SK-N-SH treated with all-trans-retinoic acid at 6 μM for 48 hours (cell line): ENCODE results near the gene DTWD2.

ENCODE experiments used
- ATAC-seq: fragments of 200-7000 bp; cut with Tn5 transposase; 3 replicates; pipeline ENCODE4 v1.9.1; 2020; ENCODE audit warnings: mild to moderate bottlenecking, moderate library complexity
- ARNTL ChIP-seq: fragments of 450-650 bp; formaldehyde crosslinking; IDR thresholded peaks from 2 replicates; pipeline ENCODE4 v1.5.0; 2020; ENCODE audit warnings: low read depth, mild to moderate bottlenecking, moderate library complexity, borderline replicate concordance
- BACH2 ChIP-seq: fragments of 250-450 bp; sonication (Bioruptor Pico); IDR thresholded peaks from 2 replicates; pipeline ENCODE4 v1.9.0; 2021; ENCODE audit warnings: mild to moderate bottlenecking, borderline replicate concordance
- CSDC2 ChIP-seq: fragments of 250-450 bp; sonication (Bioruptor Pico); IDR thresholded peaks from 2 replicates; pipeline ENCODE4 v1.5.0; 2020; ENCODE audit warnings: mild to moderate bottlenecking, moderate library complexity
- CSRNP3 ChIP-seq: fragments of 250-450 bp; sonication (Bioruptor Pico); IDR thresholded peaks from 2 replicates; pipeline ENCODE4 v1.5.1; 2021; ENCODE audit warnings: mild to moderate bottlenecking, moderate library complexity
- ESRRG ChIP-seq: fragments of 250-450 bp; sonication (Bioruptor Pico); IDR thresholded peaks from 2 replicates; pipeline ENCODE4 v1.6.1; 2021; ENCODE audit warnings: mild to moderate bottlenecking
- GLIS3 ChIP-seq: fragments of 250-450 bp; sonication (Bioruptor Pico); IDR thresholded peaks from 2 replicates; pipeline ENCODE4 v1.5.0; 2020; ENCODE audit warnings: mild to moderate bottlenecking, moderate library complexity
- ISL1 ChIP-seq: fragments of 250-450 bp; sonication (Bioruptor Pico); IDR thresholded peaks from 2 replicates; pipeline ENCODE4 v2.1.2; 2022; ENCODE audit warnings: mild to moderate bottlenecking, moderate library complexity
- OSR1 ChIP-seq: fragments of 250-450 bp; sonication (Bioruptor Pico); IDR thresholded peaks from 2 replicates; pipeline ENCODE4 v1.8.0; 2022; ENCODE audit warnings: moderate library complexity, mild to moderate bottlenecking, inconsistent platforms
- PATZ1 ChIP-seq: fragments of 250-450 bp; sonication (Bioruptor Pico); IDR thresholded peaks from 2 replicates; pipeline ENCODE4 v1.8.0; 2020; ENCODE audit warnings: mild to moderate bottlenecking, moderate library complexity, borderline replicate concordance
- POU6F1 ChIP-seq: fragments of 250-450 bp; sonication (Bioruptor Pico); IDR thresholded peaks from 2 replicates; pipeline ENCODE4 v1.8.0; 2021; ENCODE audit warnings: low read depth, mild to moderate bottlenecking, moderate library complexity, borderline replicate concordance
- PPARA ChIP-seq: fragments of 250-450 bp; sonication (Bioruptor Pico); IDR thresholded peaks from 2 replicates; pipeline ENCODE4 v1.5.0; 2020; ENCODE audit warnings: mild to moderate bottlenecking, borderline replicate concordance
- RARB ChIP-seq: fragments of 250-450 bp; sonication (Bioruptor Pico); IDR thresholded peaks from 2 replicates; pipeline ENCODE4 v1.8.0; 2021; ENCODE audit warnings: mild to moderate bottlenecking, moderate library complexity
- SNAI2 ChIP-seq: fragments of 250-450 bp; sonication (Bioruptor Pico); IDR thresholded peaks from 2 replicates; pipeline ENCODE4 v1.5.0; 2020; ENCODE audit warnings: mild to moderate bottlenecking, moderate library complexity
- TCF4 ChIP-seq: fragments of 250-450 bp; sonication (Bioruptor Pico); IDR thresholded peaks from 2 replicates; pipeline ENCODE4 v1.8.0; 2021; ENCODE audit warnings: mild to moderate bottlenecking, moderate library complexity, borderline replicate concordance
- TOX ChIP-seq: fragments of 250-450 bp; sonication (Bioruptor Pico); IDR thresholded peaks from 2 replicates; pipeline ENCODE4 v1.8.0; 2021; ENCODE audit warnings: mild to moderate bottlenecking, moderate library complexity, borderline replicate concordance
- TSHZ2 ChIP-seq: fragments of 250-450 bp; sonication (Bioruptor Pico); IDR thresholded peaks from 2 replicates; pipeline ENCODE4 v1.5.0; 2020; ENCODE audit warnings: mild to moderate bottlenecking, moderate library complexity
- ZC3H10 ChIP-seq: fragments of 250-450 bp; sonication (Bioruptor Pico); IDR thresholded peaks from 2 replicates; pipeline ENCODE4 v1.5.1; 2021; ENCODE audit warnings: mild to moderate bottlenecking, moderate library complexity
- ZFP3 ChIP-seq: fragments of 250-450 bp; sonication (Bioruptor Pico); IDR thresholded peaks from 2 replicates; pipeline ENCODE4 v1.5.0; 2020; ENCODE audit warnings: mild to moderate bottlenecking, moderate library complexity
- ZFP30 ChIP-seq: fragments of 450-650 bp; formaldehyde crosslinking; IDR thresholded peaks from 2 replicates; pipeline ENCODE4 v1.5.0; 2022; ENCODE audit warnings: mild to moderate bottlenecking, moderate library complexity
- ZNF565 ChIP-seq: fragments of 450-650 bp; formaldehyde crosslinking; conservative IDR thresholded peaks from 2 replicates; pipeline ENCODE4 v1.5.0; 2020; ENCODE audit warnings: low read depth, mild to moderate bottlenecking, moderate library complexity
- ZNF70 ChIP-seq: fragments of 450-650 bp; formaldehyde crosslinking; IDR thresholded peaks from 2 replicates; pipeline ENCODE4 v1.5.0; 2020; ENCODE audit warnings: mild to moderate bottlenecking, moderate library complexity

The DTWD2 gene

GRCh38 chr5:119019501-119019900, 31.2 kb upstream of the DTWD2 start:
- ATAC-seq, result no peak
- no peak for TF ChIP-seq ZNF565
- TF ChIP-seq PATZ1, result no peak
- TF ChIP-seq, all 23 proteins: peak for 0

GRCh38 chr5:119017994-119018393, 29.6 kb upstream of the DTWD2 start:
- TF ChIP-seq CSDC2 (CRISPR knock-in tag) (no peak), ARNTL (CRISPR knock-in tag) (no peak), TOX (no peak)
- ATAC-seq, result no peak

GRCh38 chr5:119016125-119016774, 27.9 kb upstream of the DTWD2 start:
- TF ChIP-seq ARNTL (CRISPR knock-in tag), result no peak
- TF ChIP-seq ISL1, result no peak
- TF ChIP-seq ESRRG (CRISPR knock-in tag), result no peak
- no peak for TF ChIP-seq TSHZ2 (CRISPR knock-in tag)
- TF ChIP-seq POU6F1 (CRISPR knock-in tag), result no peak
- TF ChIP-seq PPARA (CRISPR knock-in tag), result no peak
- TF ChIP-seq CSRNP3 (CRISPR knock-in tag), result no peak
- TF ChIP-seq BACH2, result no peak
- TF ChIP-seq OSR1 (CRISPR knock-in tag), result no peak
- TF ChIP-seq ZFP30, result no peak
- no peak for TF ChIP-seq TCF4 (CRISPR knock-in tag)
- TF ChIP-seq PATZ1, result no peak
- no peak for TF ChIP-seq ZFP3 (CRISPR knock-in tag)
- no peak for TF ChIP-seq TOX
- no peak for TF ChIP-seq RARB (CRISPR knock-in tag)
- no peak for ATAC-seq

GRCh38 chr5:119011186-119011585, 22.8 kb upstream of the DTWD2 start:
- no peak for ATAC-seq
- TF ChIP-seq ESRRG (CRISPR knock-in tag) (no peak), ARNTL (CRISPR knock-in tag) (no peak), ZFP30 (no peak), GLIS3 (CRISPR knock-in tag) (no peak), ZNF70 (no peak), CSRNP3 (CRISPR knock-in tag) (no peak), SNAI2 (CRISPR knock-in tag) (no peak), BACH2 (no peak), ZC3H10 (no peak), PATZ1 (no peak), OSR1 (CRISPR knock-in tag) (no peak)
